ENCODE data around the gene SAXO2.
"Not testable (repeated sequence)": the region's sequence is repeated elsewhere in the genome, so short reads cannot be mapped to it uniquely, and the experiment has no call there.

SAXO2 gene

DNA sequence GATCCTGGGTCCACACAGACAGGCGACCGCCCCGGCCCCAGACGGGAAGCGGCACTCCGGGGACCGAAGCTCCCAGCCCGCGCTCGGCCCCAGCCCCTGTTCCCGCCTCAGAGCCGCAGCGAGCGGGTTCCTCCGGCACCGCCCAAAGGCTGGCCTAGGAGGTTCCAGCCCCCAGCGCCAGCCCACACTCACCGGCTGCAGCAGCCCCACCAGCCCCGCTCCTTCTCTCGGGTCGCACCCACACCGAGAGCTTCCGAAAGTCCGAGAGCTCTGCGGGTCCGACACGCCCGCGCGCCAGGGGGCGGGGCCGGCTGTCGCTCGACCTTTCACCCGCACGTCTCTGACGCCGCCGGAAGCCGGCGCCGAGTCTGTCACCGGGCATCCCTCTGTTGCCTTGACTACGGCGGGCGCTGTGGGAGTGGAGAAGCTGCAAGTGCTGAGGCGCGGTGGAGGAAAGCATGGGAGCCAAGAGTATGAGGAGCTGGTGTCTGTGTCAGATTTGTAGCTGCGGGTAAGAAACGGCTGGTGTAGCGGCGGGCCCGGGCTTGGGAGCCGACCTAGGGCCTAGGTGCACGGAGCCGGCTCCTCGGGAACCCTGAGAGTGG, at the start of gene SAXO2, which contains the start of gene EFL1:
SAXO2 (plus strand) TSS at position 397 of the 605 bp plus-strand sequence; CDS start at position 459, 62 bp downstream.
EFL1 (minus strand) TSS at position 313 of the 605 bp plus-strand sequence. CDS start 956 bp downstream, outside the sequence.
- in situ Hi-C loops (cut with MboI; ENCODE audit: low pct_unique_long_range_greater_than_20kb, low sequenced_read_pairs, unreplicated experiment) = loop anchor here (25.0 kb wide), 1 partner anchor 275 kb away; the partner anchor contains the start of gene RPS17
- no peak for TF ChIP-seq CTCF (IDR thresholded peaks at IDR 0.05; ENCODE audit: extremely low read depth, insufficient read depth, missing control alignments)
- peak; percentile 94 for DNase-seq (ENCODE audit: low spot score)

DNA sequence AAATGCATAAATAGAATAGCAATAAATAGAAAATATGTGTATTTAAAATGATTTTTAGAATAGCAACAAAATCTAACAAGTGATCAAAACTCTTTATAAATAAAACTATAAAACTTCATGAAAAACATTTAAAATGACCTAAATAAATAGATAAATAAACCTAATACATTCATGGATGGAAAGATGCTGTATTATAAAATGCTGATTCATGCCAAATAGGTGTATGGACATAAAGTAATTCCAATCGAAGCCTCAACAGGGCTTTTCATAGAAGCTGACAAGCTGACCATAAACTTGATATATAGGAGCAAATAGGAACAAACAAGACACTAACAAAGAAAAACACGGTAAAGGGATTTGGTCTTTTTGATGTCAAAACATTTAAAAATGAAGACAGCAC, 46.5 kb upstream of the SAXO2 start:
- DNase-seq (ENCODE audit: low spot score); in situ Hi-C loops (cut with MboI; ENCODE audit: low pct_unique_long_range_greater_than_20kb, low sequenced_read_pairs, unreplicated experiment): not testable (repeated sequence)

DNA sequence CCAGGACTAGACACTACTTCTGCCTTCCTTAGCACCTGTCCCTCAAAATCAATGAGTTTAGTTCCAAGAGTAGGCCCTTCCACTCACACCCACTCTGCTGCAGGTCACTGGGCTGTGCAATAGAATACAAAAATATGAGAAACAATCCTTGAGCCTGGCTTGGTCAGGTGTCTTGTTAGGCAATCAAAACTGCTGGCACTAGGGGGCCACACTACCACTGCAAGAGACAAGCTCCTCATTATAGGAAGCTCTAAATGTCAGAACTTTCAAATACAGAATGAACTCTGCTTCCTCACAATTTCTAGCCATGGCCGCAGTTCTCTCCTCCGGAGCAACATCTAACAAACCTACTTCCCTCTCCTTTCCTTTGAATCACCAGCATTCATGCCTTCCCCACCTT, 41.1 kb upstream of the SAXO2 start:
- DNase-seq (ENCODE audit: low spot score) = peak; percentile 4
- peak; percentile 53 for TF ChIP-seq CTCF (IDR thresholded peaks at IDR 0.05; ENCODE audit: extremely low read depth, insufficient read depth, missing control alignments)
- in situ Hi-C loops (cut with MboI; ENCODE audit: low pct_unique_long_range_greater_than_20kb, low sequenced_read_pairs, unreplicated experiment) = not testable (repeated sequence)

GRCh38 chr15:82228750-82229149, 33.9 kb upstream of the SAXO2 start:
- no peak for TF ChIP-seq CTCF (IDR thresholded peaks at IDR 0.05; ENCODE audit: extremely low read depth, insufficient read depth, missing control alignments)
- no peak for DNase-seq (ENCODE audit: low spot score)
- in situ Hi-C loops (cut with MboI; ENCODE audit: low pct_unique_long_range_greater_than_20kb, low sequenced_read_pairs, unreplicated experiment) = no loop called here

- in situ Hi-C loops (cut with MboI; ENCODE audit: low pct_unique_long_range_greater_than_20kb, low sequenced_read_pairs, unreplicated experiment) = no loop called here
- DNase-seq (ENCODE audit: low spot score) = no peak
- TF ChIP-seq CTCF (IDR thresholded peaks at IDR 0.05; ENCODE audit: extremely low read depth, insufficient read depth, missing control alignments) = no peak
Observed at GRCh38 chr15:82231233-82231632, 31.4 kb upstream of the SAXO2 start.

DNA sequence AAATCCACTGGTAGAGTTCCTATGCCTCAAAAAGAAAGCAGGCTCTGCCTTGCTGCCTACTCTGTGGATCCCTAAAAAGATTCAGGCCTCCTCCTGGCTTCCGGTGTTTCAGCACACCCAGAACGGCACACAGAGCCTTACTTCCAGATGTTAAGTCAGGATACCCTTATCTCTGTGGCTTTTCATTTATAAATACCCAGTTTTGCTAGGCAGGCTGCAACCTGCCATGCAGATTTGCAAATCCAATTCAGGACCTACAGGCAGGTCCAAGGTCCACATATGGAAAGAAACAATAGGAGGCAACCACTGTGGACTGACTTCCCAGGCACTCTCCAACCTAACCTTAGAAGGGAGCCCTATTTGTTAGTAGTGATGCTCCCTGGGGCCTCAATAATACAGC, 30.8 kb upstream of the SAXO2 start:
- in situ Hi-C loops (cut with MboI; ENCODE audit: low pct_unique_long_range_greater_than_20kb, low sequenced_read_pairs, unreplicated experiment) = no loop called here
- no peak for DNase-seq (ENCODE audit: low spot score)
- no peak for TF ChIP-seq CTCF (IDR thresholded peaks at IDR 0.05; ENCODE audit: extremely low read depth, insufficient read depth, missing control alignments)

- DNase-seq (ENCODE audit: low spot score); in situ Hi-C loops (cut with MboI; ENCODE audit: low pct_unique_long_range_greater_than_20kb, low sequenced_read_pairs, unreplicated experiment): not testable (repeated sequence)
Observed at GRCh38 chr15:82237944-82238534, 24.6 kb upstream of the SAXO2 start.

All from GM13977 (cell line).